Thoracic aorta (tissue), 2 donors: ENCODE results near the gene KLHDC10. TPM values are rescaled to one million over a fixed set of nuclear protein-coding genes. Genes with fewer than 3 reads are reported as not detected.
"Not testable (repeated sequence)": the region's sequence is repeated elsewhere in the genome, so short reads cannot be mapped to it uniquely, and the experiment has no call there.

Source experiments
- ATAC-seq: fragments of 150-250 bp; one replicate; pipeline ENCODE4 v1.8.0; 2017; ENCODE audit warnings: low read depth; ENCODE audit not compliant: insufficient number of reproducible peaks, low FRiP score
- DNase-seq: peaks from one replicate; pipeline ENCODE4 v3.0.0-alpha.2; 2020; ENCODE audit warnings: low spot score
- H3K27ac ChIP-seq, 2 donors: fragments of 200-600 bp; sonication (generic); 1 replicate in 1 of 2; 2 replicates in 1 of 2; pipeline ENCODE4 v1.5.1; 2016; ENCODE audit warnings: mild to moderate bottlenecking in 2 of 2, moderate library complexity in 2 of 2
- H3K27me3 ChIP-seq: fragments of 200-600 bp; sonication (generic); replicated peaks from 2 replicates; pipeline ENCODE4 v1.6.0; 2016; ENCODE audit warnings: mild to moderate bottlenecking; ENCODE audit not compliant: insufficient read depth
- H3K36me3 ChIP-seq: fragments of 200-600 bp; sonication (generic); one replicate; pipeline ENCODE4 v1.5.1; 2016
- H3K4me1 ChIP-seq, 2 donors: fragments of 200-600 bp; sonication (generic); 1 replicate in 1 of 2; 2 replicates in 1 of 2; pipeline versions ENCODE4 v1.5.1 to v1.6.0; 2016; ENCODE audit warnings: low read depth in 2 of 2, mild to moderate bottlenecking in 1 of 2; ENCODE audit not compliant: control insufficient read depth in 1 of 2
- H3K4me3 ChIP-seq: fragments of 200-600 bp; sonication (generic); 2 replicates; pipeline ENCODE4 v1.5.1; 2016; ENCODE audit warnings: mild to moderate bottlenecking
- H3K9me3 ChIP-seq: fragments of 200-600 bp; sonication (generic); 2 replicates; pipeline ENCODE4 v1.5.1; 2016
- total RNA-seq, 2 donors: library from RNA; depleted of rRNA; stranded (reverse); fragments of >200 nt; gene quantifications; one replicate each; pipeline versions ENCODE4 v1.1.0 to v1.2.3, GENCODE V29; 2016
- TF ChIP-seq, protein P1 (sequence below): fragments of 200-600 bp; sonication (generic); IDR thresholded peaks from one replicate; pipeline ENCODE4 v1.5.1; 2019; ENCODE audit warnings: antibody characterized with exemption

The KLHDC10 gene
- total RNA-seq, 2 donors from 2014 or later: 24.3 to 26.7 TPM

DNA sequence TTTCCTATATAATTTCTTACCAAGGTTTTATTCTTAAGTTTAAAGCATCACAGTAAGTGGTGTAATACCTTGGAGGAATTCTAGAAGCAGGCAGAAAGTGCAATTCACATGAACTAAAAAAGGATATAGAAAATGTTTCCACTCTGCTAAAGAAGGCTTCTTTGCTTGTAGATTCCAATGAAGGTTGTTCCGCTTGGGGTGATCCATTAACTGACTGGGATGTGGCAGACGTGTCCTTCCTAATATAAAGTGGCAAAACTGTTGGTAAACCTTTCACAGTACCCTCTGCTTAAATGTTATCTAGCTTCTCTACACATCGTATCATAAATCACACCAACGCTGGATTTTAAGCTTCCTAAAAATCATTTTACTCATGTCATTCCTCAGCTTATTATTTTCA is 21.4 kb upstream of the KLHDC10 start:
- DNase-seq: no peak
- no peak overlapping the region for H3K4me3 ChIP-seq

DNA sequence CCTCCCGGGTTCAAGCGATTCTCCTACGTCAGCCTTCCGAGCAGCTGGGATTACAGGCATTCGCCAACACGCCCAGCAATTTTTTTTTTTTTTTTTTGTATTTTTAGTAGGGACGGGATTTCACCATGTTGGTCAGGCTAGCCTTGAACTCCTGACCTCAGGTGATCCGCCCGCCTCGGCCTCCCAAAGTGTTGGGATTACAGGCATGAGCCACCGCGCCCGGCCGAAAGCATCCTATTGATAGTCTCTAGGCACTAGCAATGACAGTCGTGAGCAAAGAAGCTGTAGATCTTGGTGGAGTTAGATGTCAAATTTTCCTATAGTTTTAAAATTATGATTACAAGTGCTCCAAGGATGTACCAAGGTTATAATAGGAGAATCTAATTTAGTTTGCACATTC is 18.1 kb upstream of the KLHDC10 start:
- H3K4me3 ChIP-seq, H3K36me3 ChIP-seq, H3K27ac ChIP-seq, DNase-seq, H3K9me3 ChIP-seq, ATAC-seq, H3K27me3 ChIP-seq: not testable (repeated sequence)
- peaks cover 0 to 12% of the 10 kb centered on the region in 2 donors for H3K4me1 ChIP-seq

More for the DNA sequence above, 21.4 kb upstream of the KLHDC10 start:
- ATAC-seq: no peak
- no peaks in the 10 kb centered on the region for H3K9me3 ChIP-seq
- H3K36me3 ChIP-seq: peaks cover 15% of the 10 kb centered on the region
- TF ChIP-seq, protein P1, sequence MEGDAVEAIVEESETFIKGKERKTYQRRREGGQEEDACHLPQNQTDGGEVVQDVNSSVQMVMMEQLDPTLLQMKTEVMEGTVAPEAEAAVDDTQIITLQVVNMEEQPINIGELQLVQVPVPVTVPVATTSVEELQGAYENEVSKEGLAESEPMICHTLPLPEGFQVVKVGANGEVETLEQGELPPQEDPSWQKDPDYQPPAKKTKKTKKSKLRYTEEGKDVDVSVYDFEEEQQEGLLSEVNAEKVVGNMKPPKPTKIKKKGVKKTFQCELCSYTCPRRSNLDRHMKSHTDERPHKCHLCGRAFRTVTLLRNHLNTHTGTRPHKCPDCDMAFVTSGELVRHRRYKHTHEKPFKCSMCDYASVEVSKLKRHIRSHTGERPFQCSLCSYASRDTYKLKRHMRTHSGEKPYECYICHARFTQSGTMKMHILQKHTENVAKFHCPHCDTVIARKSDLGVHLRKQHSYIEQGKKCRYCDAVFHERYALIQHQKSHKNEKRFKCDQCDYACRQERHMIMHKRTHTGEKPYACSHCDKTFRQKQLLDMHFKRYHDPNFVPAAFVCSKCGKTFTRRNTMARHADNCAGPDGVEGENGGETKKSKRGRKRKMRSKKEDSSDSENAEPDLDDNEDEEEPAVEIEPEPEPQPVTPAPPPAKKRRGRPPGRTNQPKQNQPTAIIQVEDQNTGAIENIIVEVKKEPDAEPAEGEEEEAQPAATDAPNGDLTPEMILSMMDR: no peak
- no peak overlapping the region for H3K27ac ChIP-seq
- no peaks in the 10 kb centered on the region for H3K27me3 ChIP-seq
- peaks cover 0 to 12% of the 10 kb centered on the region in 2 donors for H3K4me1 ChIP-seq

DNA sequence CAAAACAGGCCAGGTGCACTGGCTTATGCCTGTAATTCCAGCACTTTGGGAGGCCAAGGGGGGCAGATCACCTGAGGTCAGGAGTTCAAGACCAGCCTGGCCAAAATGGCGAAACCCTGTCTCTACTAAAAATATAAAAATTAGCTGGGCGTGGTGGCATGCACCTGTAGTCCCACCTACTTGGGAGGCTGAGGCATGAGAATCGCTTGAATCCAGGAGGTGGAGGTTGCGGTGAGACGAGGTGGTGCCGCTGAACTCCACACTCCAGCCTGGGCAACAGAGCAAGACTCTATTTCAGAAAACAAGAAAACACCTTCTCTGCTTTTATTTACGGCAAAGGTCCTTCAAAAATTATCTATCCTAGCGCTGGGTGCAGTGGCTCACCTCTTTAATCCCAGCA is 15.1 kb upstream of the KLHDC10 start:
- H3K4me3 ChIP-seq, H3K36me3 ChIP-seq, H3K4me1 ChIP-seq, DNase-seq, H3K9me3 ChIP-seq, H3K27me3 ChIP-seq, H3K27ac ChIP-seq, ATAC-seq: not testable (repeated sequence)

DNA sequence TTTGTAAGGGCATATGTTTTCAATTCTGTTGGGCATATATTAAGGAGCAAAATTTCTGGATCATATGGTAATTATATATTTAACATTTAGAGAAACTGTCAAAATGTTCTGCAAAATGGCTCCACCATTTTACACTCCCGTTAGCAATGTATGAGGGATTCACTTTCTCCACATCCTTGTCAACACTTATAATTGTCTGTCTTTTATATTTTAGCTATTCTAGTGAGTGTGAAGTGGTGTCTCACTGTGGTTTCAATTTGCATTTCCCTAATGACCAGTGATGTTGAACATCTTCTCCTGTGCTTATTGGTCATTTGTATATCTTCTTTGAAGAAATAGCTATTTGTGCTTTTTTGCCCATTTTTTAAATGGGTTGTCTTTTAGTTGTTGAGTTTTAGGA is 8.1 kb upstream of the KLHDC10 start:
- Histone ChIP-seq H3K27ac (no peak overlapping the region), H3K4me1 (no peaks in the 10 kb centered on the region), H3K9me3 (no peaks in the 10 kb centered on the region), H3K27me3 (no peaks in the 10 kb centered on the region), H3K36me3 (no peaks in the 10 kb centered on the region), H3K4me3 (no peak overlapping the region)
- ATAC-seq (no peak), DNase-seq (no peak)
- TF ChIP-seq, protein P1: no peak

DNA sequence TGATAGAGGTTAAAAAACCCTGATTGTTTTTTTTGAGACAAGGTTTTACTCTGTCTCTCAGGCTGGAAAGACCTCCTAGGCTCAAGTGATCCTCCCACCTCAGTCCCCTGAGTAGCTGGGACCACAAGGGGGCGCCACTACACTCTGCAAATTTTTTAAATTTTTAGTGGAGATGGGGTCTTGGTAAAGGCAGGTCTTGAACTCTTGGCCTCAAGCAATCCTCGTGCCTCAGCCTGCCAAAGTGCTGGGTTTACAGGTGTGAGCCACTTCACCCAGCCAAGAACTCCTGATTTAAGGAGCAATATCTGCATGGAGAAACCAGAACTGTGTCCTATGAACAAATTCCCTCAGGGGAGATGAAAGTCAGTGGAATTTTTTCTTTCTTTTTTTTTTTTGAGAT is 7.3 kb upstream of the KLHDC10 start:
- H3K27me3 ChIP-seq: no peaks in the 10 kb centered on the region
- no peaks in the 10 kb centered on the region for H3K9me3 ChIP-seq
- H3K4me1 ChIP-seq: no peaks in the 10 kb centered on the region
- no peak overlapping the region for H3K4me3 ChIP-seq
- ATAC-seq (no peak), DNase-seq (no peak)
- no peak overlapping the region for H3K27ac ChIP-seq
- no peaks in the 10 kb centered on the region for H3K36me3 ChIP-seq
- TF ChIP-seq, protein P1: peak; percentile 49

DNA sequence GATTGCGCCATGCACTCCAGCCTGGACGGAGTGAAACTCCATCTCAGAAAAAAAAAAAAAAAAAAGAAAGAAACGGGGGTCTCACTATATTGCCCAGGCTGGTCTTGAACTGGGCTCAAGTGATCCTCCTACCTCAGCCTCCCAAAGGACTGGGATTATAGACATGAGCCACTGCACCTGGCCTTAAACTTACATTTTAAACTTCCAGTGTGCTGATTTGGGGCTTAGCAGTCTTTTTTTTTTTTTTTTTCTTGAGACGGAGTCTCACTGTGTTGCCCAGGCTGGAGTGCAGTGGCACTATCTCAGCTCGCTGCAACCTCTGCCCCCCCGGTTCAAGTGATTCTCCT is 5.8 kb upstream of the KLHDC10 start:
- H3K36me3 ChIP-seq, H3K27ac ChIP-seq, DNase-seq, H3K4me1 ChIP-seq, H3K9me3 ChIP-seq, H3K27me3 ChIP-seq, ATAC-seq, H3K4me3 ChIP-seq: not testable (repeated sequence)

DNA sequence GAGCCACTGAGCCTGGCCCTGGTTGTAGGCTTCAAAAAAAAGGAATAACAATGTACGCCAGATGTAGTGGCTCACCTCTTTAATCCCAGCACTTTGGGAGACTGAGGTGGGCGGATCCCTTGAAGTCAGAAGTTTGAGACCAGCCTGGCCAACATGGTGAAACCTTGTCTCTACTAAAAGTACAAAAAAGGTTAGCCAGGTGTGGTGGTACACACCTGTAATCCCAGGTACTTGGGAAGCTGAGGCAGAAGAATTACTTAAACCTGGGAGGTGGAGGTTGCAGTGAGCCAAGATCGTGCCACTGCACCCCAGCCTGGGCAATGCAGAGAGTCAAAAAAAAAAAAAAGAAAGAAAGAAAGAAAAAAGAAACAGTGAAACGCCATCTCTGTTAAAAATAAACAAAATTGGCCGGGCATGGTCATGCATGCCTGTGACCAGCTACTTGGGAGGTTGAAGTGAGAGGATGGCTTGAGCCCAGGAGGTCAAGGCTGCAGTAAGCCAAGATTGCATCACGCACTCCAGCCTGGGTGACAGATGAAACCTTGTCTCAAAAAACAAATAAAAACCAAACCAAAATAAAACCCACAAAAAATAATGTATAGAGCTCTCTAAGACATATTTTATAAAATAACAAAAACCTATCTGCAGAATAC is 4.7 kb upstream of the KLHDC10 start:
- H3K36me3 ChIP-seq: no peaks in the 10 kb centered on the region
- TF ChIP-seq, protein P1: no peak
- H3K4me3 ChIP-seq: no peak overlapping the region
- no peaks in the 10 kb centered on the region for H3K27me3 ChIP-seq
- DNase-seq (no peak), ATAC-seq (no peak)
- no peak overlapping the region for H3K27ac ChIP-seq
- H3K4me1 ChIP-seq: peaks cover 0 to 5% of the 10 kb centered on the region in 2 donors
- no peaks in the 10 kb centered on the region for H3K9me3 ChIP-seq
